Fibroblast of skin of left biceps (primary cell): ENCODE measurements around the gene PCDHGB6.
"Not testable (repeated sequence)": the region's sequence is repeated elsewhere in the genome, so short reads cannot be mapped to it uniquely, and the experiment has no call there.

Source experiments
- DNase-seq, 2 experiments: peaks; one replicate each; pipeline ENCODE4 v3.0.0-alpha.2; 2013; ENCODE audit warnings: low read depth in 2 of 2

Gene PCDHGB6

GRCh38 chr5:141388661-141389060 lies 19.2 kb upstream of the PCDHGB6 start:
- no peak for DNase-seq

GRCh38 chr5:141389153-141390042 lies 18.4 kb upstream of the PCDHGB6 start:
- no peak for DNase-seq

- no peak for DNase-seq
Observed at GRCh38 chr5:141392429-141393198, 15.2 kb upstream of the PCDHGB6 start, which contains the start of gene PCDHGA8. Gene PCDHGA8 (plus strand): TSS chr5:141392633. CDS start chr5:141392814, 181 bp downstream.

GRCh38 chr5:141393267-141393666 lies 14.6 kb upstream of the PCDHGB6 start:
- no peak for DNase-seq

- not testable (repeated sequence) for DNase-seq
Observed at GRCh38 chr5:141394401-141395187, 13.2 kb upstream of the PCDHGB6 start.

- DNase-seq: not testable (repeated sequence)
Observed at GRCh38 chr5:141397756-141398551, 9.9 kb upstream of the PCDHGB6 start, which contains the start of gene PCDHGB5. Gene PCDHGB5 (plus strand): TSS chr5:141397947. CDS start chr5:141398128, 181 bp downstream.

- no peak for DNase-seq
Observed at GRCh38 chr5:141398608-141399007, 9.2 kb upstream of the PCDHGB6 start.

- DNase-seq: no peak
Observed at GRCh38 chr5:141399555-141400258, 8.1 kb upstream of the PCDHGB6 start.

GRCh38 chr5:141402553-141403243 lies 5.1 kb upstream of the PCDHGB6 start, which contains the start of gene PCDHGA9:
Gene PCDHGA9 (plus strand): TSS chr5:141402778. CDS start chr5:141402953, 175 bp downstream.
- DNase-seq: no peak

GRCh38 chr5:141403387-141403786 lies 4.4 kb upstream of the PCDHGB6 start:
- DNase-seq: no peak

- no peak for DNase-seq
Observed at GRCh38 chr5:141409598-141410306, 1.9 kb downstream of the PCDHGB6 start.

GRCh38 chr5:141411575-141411974 lies 3.8 kb downstream of the PCDHGB6 start:
- no peak for DNase-seq

- no peak for DNase-seq
Observed at GRCh38 chr5:141412854-141413539, 5.2 kb downstream of the PCDHGB6 start, which contains the start of gene PCDHGA10. Gene PCDHGA10 (plus strand): TSS chr5:141412987. CDS start chr5:141413176, 189 bp downstream.

GRCh38 chr5:141413540-141414069 lies 5.8 kb downstream of the PCDHGB6 start:
- no peak for DNase-seq

GRCh38 chr5:141414548-141415274 lies 6.9 kb downstream of the PCDHGB6 start:
- not testable (repeated sequence) for DNase-seq

GRCh38 chr5:141415275-141415618 lies 7.4 kb downstream of the PCDHGB6 start:
- not testable (repeated sequence) for DNase-seq

GRCh38 chr5:141417494-141418172 lies 9.8 kb downstream of the PCDHGB6 start, which contains the start of gene PCDHGB7:
Gene PCDHGB7 (plus strand): TSS chr5:141417677. CDS start chr5:141417860, 183 bp downstream.
- peak; percentile 47 to 50 for DNase-seq
